Omental fat pad (tissue), 4 donors: ENCODE results near the gene NRAP. TPM values are rescaled to one million over a fixed set of nuclear protein-coding genes. Genes with fewer than 3 reads are reported as not detected.

Experiments
- ATAC-seq: fragments of 150-250 bp; one replicate; pipeline ENCODE4 v1.9.1; 2016; ENCODE audit warnings: mild to moderate bottlenecking, moderate library complexity; ENCODE audit not compliant: low FRiP score
- DNase-seq: peaks from one replicate; pipeline ENCODE4 v3.0.0-alpha.2; 2019; ENCODE audit warnings: low spot score
- total RNA-seq, 4 donors: library from RNA; depleted of rRNA; stranded (reverse); fragments of >200 nt; gene quantifications; one replicate each; pipeline ENCODE4 v1.1.0, GENCODE V29; 2016
- TF ChIP-seq, protein P1 (sequence below), 3 donors: fragments of 450-650 bp; IDR thresholded peaks; one replicate each; pipeline ENCODE4 v1.5.1; 2016 to 2017; ENCODE audit warnings: antibody characterized with exemption in 3 of 3, mild to moderate bottlenecking in 3 of 3, moderate library complexity in 2 of 3

Gene NRAP
- total RNA-seq, 4 donors from 2014 or later: not detected

DNA sequence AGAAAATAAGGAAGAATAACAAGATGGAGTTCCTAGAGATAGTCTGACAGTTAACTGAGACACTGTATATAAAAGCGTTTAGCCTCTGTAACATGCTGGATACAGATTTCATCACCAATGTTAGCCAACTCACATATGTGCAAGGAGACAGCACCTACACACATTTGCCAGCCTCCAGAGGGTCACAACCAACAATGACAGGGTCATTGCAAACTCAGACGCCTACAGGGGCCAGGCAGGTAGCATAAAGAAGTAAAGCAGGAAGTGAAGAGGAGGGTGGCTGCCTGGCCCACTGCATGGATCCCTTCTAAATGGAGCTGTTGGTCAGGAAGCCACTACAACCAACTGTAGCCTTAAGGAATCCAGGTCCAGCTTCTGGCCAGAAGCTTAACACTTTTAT, 50.4 kb downstream of the NRAP start:
- ATAC-seq (no peak), DNase-seq (no peak)
- TF ChIP-seq, protein P1, sequence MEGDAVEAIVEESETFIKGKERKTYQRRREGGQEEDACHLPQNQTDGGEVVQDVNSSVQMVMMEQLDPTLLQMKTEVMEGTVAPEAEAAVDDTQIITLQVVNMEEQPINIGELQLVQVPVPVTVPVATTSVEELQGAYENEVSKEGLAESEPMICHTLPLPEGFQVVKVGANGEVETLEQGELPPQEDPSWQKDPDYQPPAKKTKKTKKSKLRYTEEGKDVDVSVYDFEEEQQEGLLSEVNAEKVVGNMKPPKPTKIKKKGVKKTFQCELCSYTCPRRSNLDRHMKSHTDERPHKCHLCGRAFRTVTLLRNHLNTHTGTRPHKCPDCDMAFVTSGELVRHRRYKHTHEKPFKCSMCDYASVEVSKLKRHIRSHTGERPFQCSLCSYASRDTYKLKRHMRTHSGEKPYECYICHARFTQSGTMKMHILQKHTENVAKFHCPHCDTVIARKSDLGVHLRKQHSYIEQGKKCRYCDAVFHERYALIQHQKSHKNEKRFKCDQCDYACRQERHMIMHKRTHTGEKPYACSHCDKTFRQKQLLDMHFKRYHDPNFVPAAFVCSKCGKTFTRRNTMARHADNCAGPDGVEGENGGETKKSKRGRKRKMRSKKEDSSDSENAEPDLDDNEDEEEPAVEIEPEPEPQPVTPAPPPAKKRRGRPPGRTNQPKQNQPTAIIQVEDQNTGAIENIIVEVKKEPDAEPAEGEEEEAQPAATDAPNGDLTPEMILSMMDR (IDR thresholded peaks at IDR 0.05): no peak

DNA sequence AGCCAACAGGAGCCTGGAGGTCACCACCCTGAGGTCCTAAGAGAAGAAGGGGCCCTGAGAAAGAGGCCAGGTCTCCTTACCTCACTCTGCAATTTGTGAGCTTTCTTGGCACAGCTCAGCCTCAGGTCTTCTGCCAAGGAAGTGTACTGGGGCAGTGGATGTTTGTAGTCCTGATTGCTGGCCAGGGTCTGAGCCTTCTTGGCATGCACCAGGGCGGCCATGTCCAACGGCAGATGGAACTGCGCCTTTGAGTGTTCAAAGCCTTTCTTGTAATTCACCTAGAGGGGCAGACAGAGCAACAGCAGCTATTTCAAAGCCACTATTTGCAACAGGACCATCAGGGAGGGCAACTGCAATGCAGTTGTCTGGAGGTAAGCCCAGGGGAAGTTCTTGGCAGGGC, 51.7 kb downstream of the NRAP start:
- TF ChIP-seq, protein P1 (IDR thresholded peaks at IDR 0.05): no peak
- ATAC-seq (no peak), DNase-seq (no peak)

DNA sequence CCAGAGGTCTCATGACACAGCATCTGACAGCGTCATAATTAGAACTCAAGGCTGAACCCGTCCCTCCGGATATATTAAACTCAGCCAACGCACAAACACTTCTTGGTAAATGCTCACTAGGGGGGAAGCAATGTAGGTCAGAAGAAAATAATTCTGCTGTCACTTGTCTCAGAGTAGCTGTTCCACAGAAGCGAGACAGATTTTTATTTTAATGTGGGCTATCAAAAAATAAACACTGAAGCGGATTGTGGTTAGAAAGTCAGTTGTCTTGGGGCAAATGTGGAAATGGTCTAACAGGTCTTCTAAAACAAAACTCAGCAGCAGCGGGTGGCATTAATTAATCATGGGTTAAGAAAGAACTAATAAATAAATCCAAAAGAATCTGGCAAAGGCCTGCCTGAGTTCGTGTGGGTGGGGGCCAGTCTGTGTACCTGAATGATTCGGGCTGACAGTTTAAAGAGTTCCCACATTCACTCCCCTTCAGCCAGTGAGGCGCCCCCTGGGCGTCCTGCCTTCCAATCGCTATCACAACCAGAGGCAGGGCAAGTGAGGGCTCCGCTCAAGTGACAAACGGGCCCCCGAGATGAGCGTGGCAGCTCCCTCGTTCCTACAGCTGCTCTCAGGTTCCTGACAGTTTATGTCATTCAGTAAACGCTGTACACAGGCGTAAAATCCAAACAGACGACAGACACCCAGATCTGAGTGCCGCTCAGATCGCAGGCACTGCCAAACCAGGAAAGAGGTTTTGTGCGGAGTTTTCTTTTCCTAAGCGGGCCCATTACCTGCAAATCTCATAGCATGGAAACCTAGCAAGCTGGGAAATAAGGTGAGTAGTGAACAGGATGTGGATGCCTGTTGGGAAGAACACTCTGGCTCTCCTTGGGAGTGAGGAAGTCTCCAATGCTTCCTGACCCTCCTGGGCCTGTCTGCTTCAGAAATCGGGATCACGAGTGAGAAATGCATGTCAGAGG, 52.9 kb downstream of the NRAP start:
- DNase-seq: no peak
- no peak for ATAC-seq
- TF ChIP-seq, protein P1 (IDR thresholded peaks at IDR 0.05): no peak

DNA sequence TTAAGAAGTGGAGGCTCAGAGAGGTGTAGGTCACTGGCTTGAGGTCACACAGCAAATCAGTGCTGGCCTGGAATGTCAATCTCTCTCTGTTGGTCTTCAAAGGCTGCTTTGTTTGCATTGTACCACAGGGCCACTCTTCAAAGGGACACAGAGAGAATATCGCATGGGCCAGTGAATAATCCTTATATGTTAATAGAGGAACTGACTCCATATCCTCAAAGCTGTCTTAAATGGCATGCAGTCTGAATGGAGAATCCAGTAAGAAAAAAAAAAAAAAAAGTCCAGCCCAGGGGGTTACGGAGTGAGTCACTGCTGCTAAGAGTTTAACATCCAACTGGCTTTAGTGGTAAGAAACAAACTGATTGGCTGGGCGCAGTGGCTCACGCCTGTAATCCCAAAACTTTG, 54.1 kb downstream of the NRAP start:
- TF ChIP-seq, protein P1 (IDR thresholded peaks at IDR 0.05): no peak
- ATAC-seq (no peak), DNase-seq (no peak)

DNA sequence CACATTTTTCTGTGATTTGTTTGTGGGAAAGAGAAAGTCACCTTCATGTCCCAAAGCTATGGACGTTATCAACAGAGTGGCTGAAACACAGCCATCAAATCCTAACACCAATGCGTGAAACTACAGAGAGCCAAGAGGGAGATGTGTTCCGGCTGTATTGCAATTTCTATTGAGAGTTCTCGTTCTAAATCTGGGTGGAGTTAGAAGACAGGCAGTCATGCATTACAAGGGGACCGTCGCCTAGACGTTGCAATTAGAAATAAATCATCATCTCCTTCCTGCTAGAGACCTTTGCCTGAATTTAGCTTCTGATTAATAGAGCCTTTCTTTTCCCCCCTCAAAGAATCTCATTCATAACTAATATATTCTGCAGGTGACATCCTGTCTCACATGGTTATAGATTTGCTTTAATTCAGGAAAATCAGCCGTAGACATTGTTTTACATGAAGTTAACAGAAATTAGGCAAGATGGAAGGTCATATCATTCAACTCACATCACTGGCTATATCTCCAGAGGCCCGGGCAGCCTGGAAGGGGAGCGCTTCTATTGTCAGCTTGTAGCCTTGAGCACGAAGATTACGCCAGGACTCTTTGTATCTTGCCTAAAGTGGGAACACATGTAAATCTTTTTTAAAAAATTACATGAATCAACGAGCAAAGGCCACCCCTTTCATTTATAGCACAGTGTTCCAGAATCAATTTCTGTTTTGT, 58.4 kb downstream of the NRAP start:
- DNase-seq: no peak
- TF ChIP-seq, protein P1 (IDR thresholded peaks at IDR 0.05): no peak
- ATAC-seq: no peak

DNA sequence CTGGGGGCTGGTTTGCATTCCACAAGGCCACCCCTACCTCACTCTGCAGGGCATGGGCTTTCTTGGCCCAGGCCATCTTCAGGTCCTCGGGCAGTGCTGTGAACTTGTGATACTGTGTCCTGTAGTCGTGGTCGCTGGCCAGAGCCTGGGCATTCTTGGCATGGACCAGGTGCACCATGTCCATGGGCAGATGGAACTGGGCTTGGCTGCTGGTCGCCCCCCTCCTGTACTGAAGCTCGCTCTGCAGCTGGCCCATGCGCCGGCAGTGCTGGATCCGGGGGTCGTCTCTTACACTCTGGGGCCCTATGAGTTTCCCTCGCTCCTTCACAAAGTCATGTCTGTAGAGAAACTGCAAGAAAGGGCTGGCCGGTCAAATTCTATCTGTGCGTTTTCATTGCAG, 59.3 kb downstream of the NRAP start:
- DNase-seq (no peak), ATAC-seq (no peak)
- TF ChIP-seq, protein P1 (IDR thresholded peaks at IDR 0.05): no peak
